ENCODE data around the gene ETNK2. TPM values are rescaled to one million over a fixed set of nuclear protein-coding genes. Genes with fewer than 3 reads are reported as not detected.

Gene ETNK2
- total RNA-seq, 8 experiments from 2014 or later: 5.0 to 43.5 (median 29.9) TPM

DNA sequence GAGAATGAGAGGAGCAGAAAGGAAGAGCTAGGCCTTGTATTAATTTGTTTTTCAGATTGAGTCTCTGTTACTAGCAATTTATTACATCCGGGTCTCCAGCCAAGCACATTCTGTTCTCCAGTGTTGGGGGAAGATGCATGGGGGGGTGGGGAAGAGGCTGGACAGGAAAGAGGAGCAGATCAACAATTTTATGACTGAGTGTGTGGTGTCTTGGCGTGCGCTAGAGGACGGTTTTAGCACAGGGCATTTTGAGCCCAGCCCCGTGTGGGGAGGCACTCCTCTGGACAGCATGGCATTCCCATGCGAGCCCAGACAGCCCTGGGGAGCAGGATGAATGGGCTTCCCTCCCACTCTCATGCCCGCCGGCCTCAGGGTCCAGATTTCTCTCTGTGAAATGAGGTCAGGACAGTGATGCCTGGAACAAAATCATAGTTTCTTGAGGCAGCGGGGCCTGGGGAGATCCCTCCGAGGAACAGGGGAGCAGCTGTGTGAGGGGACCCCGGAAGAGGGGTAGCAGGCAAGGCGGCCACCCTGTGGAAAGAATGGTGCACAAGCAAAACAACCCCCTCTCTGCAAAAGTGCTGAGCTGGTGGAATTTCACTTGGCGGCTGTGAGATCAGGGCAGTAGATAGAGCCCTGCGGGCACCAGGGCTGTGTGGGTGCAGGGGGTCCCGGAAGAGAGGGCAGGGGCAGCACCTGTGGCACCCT lies 62.6 kb downstream of the ETNK2 start:
- peak; percentile 5 to 77 (median 42) for ATAC-seq (replicated peaks in 6 of 8)
- Histone ChIP-seq H3K27ac (peak overlapping the region; percentile 75 to 85), H3K4me3 (no peak overlapping the region), H3K4me1 (replicated peaks in 1 of 2) (peaks cover 68 to 76% of the 10 kb centered on the region in 2 donors)
- WGBS, 10 experiments: 0 to 100% (median 55%) methylated on average over 1 to 7 of the region's 15 CpGs; no CpG with 5 or more reads in 5 of the 10 experiments
- in situ Hi-C loops (cut with MboI; ENCODE audit: low pct_unique_long_range_greater_than_20kb in 2 of 9, low sequenced_read_pairs in 9 of 9, unreplicated experiment in 9 of 9): no loop called here

DNA sequence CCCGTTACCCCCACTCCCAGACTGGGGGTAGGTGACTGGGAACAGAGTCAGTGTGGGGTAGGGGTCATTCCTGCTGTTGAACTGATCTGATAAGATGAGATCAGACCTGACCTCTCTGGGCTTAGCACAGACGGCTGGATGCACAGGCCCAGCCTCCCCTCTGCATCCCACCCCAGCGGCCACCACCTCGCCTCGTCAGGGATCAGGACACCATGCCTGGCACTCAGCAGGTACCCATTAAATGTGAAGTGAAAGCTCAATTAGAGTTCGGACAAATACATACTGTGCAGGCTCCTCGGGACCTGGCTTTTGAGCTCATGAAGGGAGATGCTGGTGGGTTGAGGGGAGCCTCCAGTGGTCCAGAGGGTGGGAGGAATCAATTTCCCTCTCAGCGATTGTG lies 63.2 kb downstream of the ETNK2 start:
- peaks cover 68 to 76% of the 10 kb centered on the region in 2 donors for H3K4me1 ChIP-seq (replicated peaks in 1 of 2)
- peak overlapping the region; percentile 75 to 85 for H3K27ac ChIP-seq
- 36 to 72% (median 67%) methylated on average over 1 to 8 of the region's 8 CpGs; no CpG with 5 or more reads in 5 of the 10 experiments for WGBS, 10 experiments
- H3K4me3 ChIP-seq: no peak overlapping the region
- peak in 4 of 8 experiments; percentile 3 to 17 (median 13) for ATAC-seq (replicated peaks in 6 of 8)
- in situ Hi-C loops (cut with MboI; ENCODE audit: low pct_unique_long_range_greater_than_20kb in 2 of 9, low sequenced_read_pairs in 9 of 9, unreplicated experiment in 9 of 9): no loop called here

DNA sequence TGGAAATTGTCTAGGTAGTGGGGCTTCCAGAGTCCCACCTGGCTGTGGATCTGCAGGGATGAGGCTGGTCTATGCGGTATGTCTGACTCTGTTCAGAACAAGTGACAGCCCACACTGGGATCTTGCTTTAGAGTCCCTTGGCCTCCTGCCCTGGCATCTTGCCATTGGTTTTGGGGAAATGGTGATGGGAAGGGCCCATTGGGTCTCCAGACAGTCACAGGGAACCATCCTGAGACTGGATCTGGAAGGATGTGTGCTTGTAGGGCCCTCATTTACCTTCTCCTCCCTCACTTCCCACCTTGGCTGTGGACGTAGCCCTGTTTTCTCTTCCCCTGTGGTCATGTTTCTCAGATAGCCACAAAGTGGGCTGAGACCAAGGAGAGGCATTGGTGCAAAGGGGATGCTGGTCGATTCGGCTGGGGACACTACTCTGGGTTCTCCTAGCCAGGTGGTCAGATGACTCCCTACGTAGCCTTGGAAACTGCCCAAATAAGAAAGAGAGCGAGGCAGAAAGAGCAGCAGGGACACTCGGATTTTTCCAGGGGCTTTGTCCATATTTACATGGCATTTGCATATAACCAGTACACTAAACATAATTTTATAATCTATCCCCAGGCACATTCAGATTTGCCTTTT lies 63.8 kb downstream of the ETNK2 start:
- H3K4me3 ChIP-seq: no peak overlapping the region
- H3K4me1 ChIP-seq (replicated peaks in 1 of 2): peaks cover 65 to 76% of the 10 kb centered on the region in 2 donors
- 20 to 83% (median 53%) methylated on average over 1 to 7 of the region's 7 CpGs; no CpG with 5 or more reads in 2 of the 10 experiments for WGBS, 10 experiments
- ATAC-seq (replicated peaks in 6 of 8): peak in 2 of 8 experiments; percentile 21 to 82
- H3K27ac ChIP-seq: peak overlapping the region; percentile 75 to 85
- in situ Hi-C loops (cut with MboI; ENCODE audit: low pct_unique_long_range_greater_than_20kb in 2 of 9, low sequenced_read_pairs in 9 of 9, unreplicated experiment in 9 of 9): no loop called here

DNA sequence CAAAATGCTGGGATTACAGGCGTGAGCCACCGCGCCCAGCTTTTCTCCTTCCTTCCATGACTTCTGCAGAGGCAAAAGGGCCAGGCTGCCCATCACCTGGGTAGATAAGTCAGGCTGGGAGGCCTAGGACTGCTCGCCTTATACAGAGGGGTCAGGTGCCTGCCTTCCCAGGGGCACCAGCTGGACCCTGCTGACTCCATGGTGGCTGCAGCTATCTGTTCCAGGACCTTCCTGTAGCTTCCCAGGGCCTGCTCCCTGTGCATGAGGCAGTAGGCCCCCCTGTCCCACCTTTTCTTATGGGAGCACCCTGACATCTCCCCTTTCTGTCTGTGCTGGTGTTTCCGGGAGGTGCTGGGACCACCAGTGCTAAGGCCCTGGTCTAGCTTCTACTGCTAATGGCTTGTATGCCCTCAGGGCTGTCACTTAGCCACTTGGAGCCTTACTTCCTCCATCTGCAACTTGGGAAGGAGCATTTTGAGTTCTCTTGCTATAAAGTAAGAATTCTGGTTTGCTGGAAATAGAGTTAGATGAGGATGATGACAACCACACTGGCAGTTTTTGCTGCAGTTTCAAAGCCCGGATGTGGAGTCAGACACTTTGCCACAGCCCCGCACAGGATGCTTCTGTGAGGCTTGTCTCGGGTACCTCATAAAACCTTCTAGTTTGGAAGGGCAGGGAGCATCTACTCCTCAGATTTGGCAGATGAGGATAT lies 64.5 kb downstream of the ETNK2 start:
- in situ Hi-C loops (cut with MboI; ENCODE audit: low pct_unique_long_range_greater_than_20kb in 2 of 9, low sequenced_read_pairs in 9 of 9, unreplicated experiment in 9 of 9): no loop called here
- no peak for ATAC-seq (replicated peaks in 6 of 8)
- Histone ChIP-seq H3K27ac (no peak overlapping the region), H3K4me1 (replicated peaks in 1 of 2) (peaks cover 61 to 76% of the 10 kb centered on the region in 2 donors), H3K4me3 (no peak overlapping the region)
- 67 to 100% (median 100%) methylated on average over 1 to 7 of the region's 8 CpGs; no CpG with 5 or more reads in 3 of the 10 experiments for WGBS, 10 experiments

DNA sequence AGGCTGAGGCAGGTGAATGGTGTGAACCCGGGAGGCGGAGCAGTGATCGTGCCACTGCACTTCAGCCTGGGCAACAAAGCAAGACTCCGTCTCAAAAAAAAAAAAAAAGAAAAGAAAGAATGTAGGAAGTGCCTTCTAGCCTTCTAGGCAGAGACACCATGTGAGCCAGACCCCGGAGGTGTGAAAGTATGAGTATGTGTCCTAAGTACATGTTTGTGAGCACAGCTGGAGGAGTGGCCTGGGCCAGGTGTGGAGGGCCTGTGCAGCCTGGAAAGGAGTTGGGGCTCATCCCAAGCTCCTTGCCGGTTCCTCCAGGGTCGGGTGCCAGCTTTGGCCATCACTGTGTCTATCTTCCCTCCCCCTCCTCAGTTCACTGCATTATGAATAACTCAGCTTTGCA lies 66.0 kb downstream of the ETNK2 start:
- no peak for ATAC-seq (replicated peaks in 6 of 8)
- Histone ChIP-seq H3K27ac (no peak overlapping the region), H3K4me1 (replicated peaks in 1 of 2) (peaks cover 65 to 81% of the 10 kb centered on the region in 2 donors), H3K4me3 (no peak overlapping the region)
- WGBS, 10 experiments: 30 to 100% (median 93%) methylated on average over 2 to 6 of the region's 7 CpGs; no CpG with 5 or more reads in 2 of the 10 experiments
- in situ Hi-C loops (cut with MboI; ENCODE audit: low pct_unique_long_range_greater_than_20kb in 2 of 9, low sequenced_read_pairs in 9 of 9, unreplicated experiment in 9 of 9): no loop called here

DNA sequence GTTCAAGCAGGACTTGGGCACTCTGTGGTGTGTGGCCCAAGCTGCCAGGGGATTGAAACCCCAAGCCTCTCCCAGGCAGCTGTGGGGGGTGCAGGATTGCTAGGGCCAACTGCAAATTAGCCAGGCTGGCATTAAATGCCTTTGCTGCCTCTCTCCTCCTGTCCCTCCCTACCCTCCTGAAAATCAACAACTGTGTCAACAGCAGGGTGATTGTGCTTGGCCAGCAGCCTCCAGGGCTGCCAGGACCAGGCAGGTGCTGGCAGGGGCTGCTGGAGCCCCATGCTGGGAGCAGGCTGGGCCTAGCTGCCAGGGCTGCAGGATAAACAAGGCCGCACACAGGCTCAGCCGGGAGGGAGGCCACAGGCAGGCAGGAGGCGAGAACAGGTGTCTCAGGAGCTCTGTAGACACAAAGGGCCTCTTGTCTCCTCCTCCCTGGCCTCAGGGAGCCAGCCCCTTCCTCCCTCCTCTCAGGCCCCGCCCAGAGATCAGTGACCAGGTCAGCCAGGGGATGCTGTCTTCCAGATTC lies 67.5 kb downstream of the ETNK2 start:
- H3K4me1 ChIP-seq (replicated peaks in 1 of 2): peaks cover 69 to 83% of the 10 kb centered on the region in 2 donors
- peak overlapping the region; percentile 70 to 82 for H3K27ac ChIP-seq
- in situ Hi-C loops (cut with MboI; ENCODE audit: low pct_unique_long_range_greater_than_20kb in 2 of 9, low sequenced_read_pairs in 9 of 9, unreplicated experiment in 9 of 9): no loop called here
- WGBS, 10 experiments: 29% methylated on average over 2 of the region's 4 CpGs; no CpG with 5 or more reads in 9 of the 10 experiments
- peak in 6 of 8 experiments; percentile 4 to 84 (median 50) for ATAC-seq (replicated peaks in 6 of 8)
- H3K4me3 ChIP-seq: no peak overlapping the region

DNA sequence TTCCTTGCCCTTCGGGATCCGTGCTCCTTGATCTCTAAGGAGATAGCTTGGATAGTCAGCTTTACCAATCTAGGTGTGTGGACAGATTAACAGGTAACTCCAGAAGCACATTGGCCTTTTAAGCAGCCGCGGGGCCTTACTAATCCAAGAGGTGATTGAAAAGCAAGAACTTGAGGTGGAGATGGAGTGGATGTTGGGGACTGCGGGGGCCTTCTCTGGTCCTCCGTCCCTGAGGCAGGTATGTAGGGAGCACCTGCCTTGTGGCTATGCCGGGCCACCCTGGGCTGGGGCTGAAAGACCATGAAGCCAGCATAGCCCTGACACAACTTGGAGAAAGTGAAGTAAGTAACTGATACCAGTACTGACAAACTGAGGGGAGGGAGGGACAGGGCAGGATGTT lies 68.4 kb downstream of the ETNK2 start:
- ATAC-seq (replicated peaks in 6 of 8): no peak
- Histone ChIP-seq H3K4me3 (no peak overlapping the region), H3K4me1 (replicated peaks in 1 of 2) (peaks cover 69 to 83% of the 10 kb centered on the region in 2 donors), H3K27ac (peak overlapping the region in 1 of 2 donors; percentile 82)
- in situ Hi-C loops (cut with MboI; ENCODE audit: low pct_unique_long_range_greater_than_20kb in 2 of 9, low sequenced_read_pairs in 9 of 9, unreplicated experiment in 9 of 9): no loop called here
- WGBS, 10 experiments: 20 to 100% (median 96%) methylated on average over 1 to 6 of the region's 7 CpGs; no CpG with 5 or more reads in 3 of the 10 experiments

DNA sequence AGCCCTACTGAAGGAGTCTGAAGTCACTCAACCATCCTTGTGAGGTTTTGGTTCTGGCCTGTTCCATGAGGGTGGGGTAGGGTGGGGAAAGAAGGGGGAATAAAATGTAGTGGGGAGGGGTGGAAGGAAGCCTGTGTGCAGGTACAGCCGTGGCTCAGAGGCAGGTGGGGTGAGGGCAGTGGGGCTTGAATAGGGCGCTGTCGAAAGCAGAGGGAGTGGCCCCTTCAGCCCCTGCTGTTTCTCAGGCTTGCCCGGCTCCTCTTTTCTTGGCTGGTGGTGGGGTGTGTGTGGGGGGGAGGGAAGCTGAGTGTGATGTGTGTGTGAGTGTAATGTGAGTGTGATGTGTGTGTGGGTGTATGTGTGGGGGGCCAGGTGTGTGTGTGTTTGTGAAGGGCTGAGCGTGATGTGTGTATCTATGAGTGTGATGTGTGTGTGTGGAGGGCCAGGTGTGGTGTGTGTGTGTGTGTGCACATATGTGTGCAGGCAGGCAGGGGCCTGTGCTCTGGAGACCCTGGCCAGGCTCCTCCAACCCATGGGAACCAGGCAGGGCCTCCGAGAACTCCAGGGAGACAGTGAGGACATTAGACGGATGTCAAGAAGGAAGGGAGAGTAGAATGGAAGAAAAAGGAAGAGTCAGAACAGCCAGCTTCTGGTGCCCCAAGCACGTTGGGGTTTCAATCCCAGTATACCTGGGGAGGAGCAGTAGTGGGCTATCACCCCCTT lies 69.9 kb downstream of the ETNK2 start:
- H3K4me3 ChIP-seq: no peak overlapping the region
- peak overlapping the region in 1 of 2 donors; percentile 20 for H3K27ac ChIP-seq
- 40 to 100% (median 100%) methylated on average over 1 to 3 of the region's 8 CpGs; no CpG with 5 or more reads in 7 of the 10 experiments for WGBS, 10 experiments
- no peak for ATAC-seq (replicated peaks in 6 of 8)
- in situ Hi-C loops (cut with MboI; ENCODE audit: low pct_unique_long_range_greater_than_20kb in 2 of 9, low sequenced_read_pairs in 9 of 9, unreplicated experiment in 9 of 9): no loop called here
- H3K4me1 ChIP-seq (replicated peaks in 1 of 2): peaks cover 76 to 78% of the 10 kb centered on the region in 2 donors

DNA sequence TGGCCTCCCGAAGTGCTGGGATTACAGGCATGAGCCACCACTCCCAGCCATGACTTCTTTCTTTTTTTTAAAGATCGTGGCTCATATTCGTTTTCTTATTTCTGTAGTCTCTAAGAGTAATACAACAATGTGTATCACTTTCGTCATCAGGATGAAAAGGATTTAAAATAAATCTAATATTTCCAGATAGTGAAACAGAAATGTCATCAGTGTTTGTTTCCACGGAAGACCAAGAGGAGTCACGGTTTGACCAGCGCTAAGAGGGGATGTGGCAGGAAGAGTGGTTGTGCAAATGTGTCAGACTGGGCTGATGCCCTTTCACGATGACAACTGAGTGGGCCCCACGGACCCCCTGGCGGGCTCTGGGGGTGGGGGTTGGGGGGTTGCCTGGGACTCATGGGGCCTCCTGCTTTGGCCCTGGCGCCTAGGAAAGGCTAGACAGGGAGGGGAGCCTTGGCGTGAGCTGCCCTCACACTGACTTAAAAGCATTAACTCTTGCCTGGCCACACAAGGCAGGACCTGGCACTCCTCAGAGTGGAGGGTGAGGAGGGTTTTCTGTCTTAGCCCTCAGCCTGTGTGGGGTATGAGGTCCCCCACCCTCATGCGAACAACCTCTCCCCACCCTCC lies 70.6 kb downstream of the ETNK2 start:
- in situ Hi-C loops (cut with MboI; ENCODE audit: low pct_unique_long_range_greater_than_20kb in 2 of 9, low sequenced_read_pairs in 9 of 9, unreplicated experiment in 9 of 9): no loop called here
- Histone ChIP-seq H3K27ac (peak overlapping the region; percentile 1 to 20), H3K4me1 (replicated peaks in 1 of 2) (peaks cover 83 to 85% of the 10 kb centered on the region in 2 donors), H3K4me3 (no peak overlapping the region)
- whole genome bisulfite sequencing, 10 experiments: 0 to 67% (median 41%) methylated on average over 1 to 9 of the region's 13 CpGs; no CpG with 5 or more reads in 3 of the 10 experiments
- ATAC-seq (replicated peaks in 6 of 8): peak in 2 of 8 experiments; percentile 0 to 2
